HepG2 (cell line): ENCODE results near the gene BORCS5. TPM values are rescaled to one million over a fixed set of nuclear protein-coding genes. Genes with fewer than 3 reads are reported as not detected.

ENCODE experiments used
- ARID3A ChIP-seq: IDR thresholded peaks from 2 replicates; pipeline ENCODE4 v1.6.1; 2012; ENCODE audit warnings: low read depth, low read length, improper control_type of control experiment
- CENPX ChIP-seq: sonication (generic); formaldehyde crosslinking; IDR thresholded peaks from 2 replicates; pipeline ENCODE4 v1.9.0; 2021; ENCODE audit warnings: mild to moderate bottlenecking, missing genetic modification reagents, moderate library complexity
- DDIT3 ChIP-seq: sonication (generic); formaldehyde crosslinking; IDR thresholded peaks from 2 replicates; pipeline ENCODE4 v1.4.0; 2020; ENCODE audit warnings: mild to moderate bottlenecking, missing genetic modification reagents
- ERF ChIP-seq: IDR thresholded peaks from 2 replicates; pipeline ENCODE4 v1.6.1; 2018; ENCODE audit warnings: missing biosample characterization, missing genetic modification reagents
- FOXA3 ChIP-seq: IDR thresholded peaks from 2 replicates; pipeline ENCODE4 v1.6.1; 2016; ENCODE audit warnings: missing genetic modification reagents, missing compliant biosample characterization
- GABPB1 ChIP-seq: IDR thresholded peaks from 2 replicates; pipeline ENCODE4 v1.6.1; 2016; ENCODE audit warnings: mild to moderate bottlenecking, missing genetic modification reagents, moderate library complexity, missing compliant biosample characterization
- HINFP ChIP-seq: sonication (generic); formaldehyde crosslinking; IDR thresholded peaks from 2 replicates; pipeline ENCODE4 v1.4.0; 2020; ENCODE audit warnings: low read depth, mild to moderate bottlenecking, missing genetic modification reagents
- MBD4 ChIP-seq: IDR thresholded peaks from 2 replicates; pipeline ENCODE4 v1.6.1; 2012; ENCODE audit warnings: low read length, inconsistent platforms, borderline replicate concordance
- MXD1 ChIP-seq: sonication (generic); formaldehyde crosslinking; IDR thresholded peaks from 2 replicates; pipeline ENCODE4 v1.4.0; 2020; ENCODE audit warnings: mild to moderate bottlenecking, missing genetic modification reagents
- NR3C1 ChIP-seq: sonication (generic); formaldehyde crosslinking; IDR thresholded peaks from 2 replicates; pipeline ENCODE4 v1.4.0; 2020; ENCODE audit warnings: missing genetic modification reagents
- PRDM4 ChIP-seq: sonication (generic); formaldehyde crosslinking; IDR thresholded peaks from 2 replicates; pipeline ENCODE4 v1.9.0; 2021; ENCODE audit warnings: missing genetic modification reagents, borderline replicate concordance
- RAD21 ChIP-seq: fragments of 450-650 bp; formaldehyde crosslinking; IDR thresholded peaks from 2 replicates; pipeline ENCODE4 v1.5.0; 2020; ENCODE audit warnings: mild to moderate bottlenecking
- SALL1 ChIP-seq: sonication (generic); formaldehyde crosslinking; IDR thresholded peaks from 2 replicates; pipeline ENCODE4 v1.8.0; 2022; ENCODE audit warnings: mild to moderate bottlenecking, missing genetic modification reagents
- SIX1 ChIP-seq: sonication (generic); formaldehyde crosslinking; IDR thresholded peaks from 2 replicates; pipeline ENCODE4 v1.4.0; 2020; ENCODE audit warnings: missing genetic modification reagents, borderline replicate concordance
- SRSF4 ChIP-seq: fragments of 200-400 bp; formaldehyde crosslinking; IDR thresholded peaks from one replicate; pipeline ENCODE4 v1.6.1; 2018; ENCODE audit warnings: mild to moderate bottlenecking, low read depth, low read length, moderate library complexity; ENCODE audit not compliant: poor library complexity, severe bottlenecking
- STAT6 ChIP-seq: sonication (generic); formaldehyde crosslinking; IDR thresholded peaks from 2 replicates; pipeline ENCODE4 v1.4.0; 2020; ENCODE audit warnings: missing genetic modification reagents, mild to moderate bottlenecking, borderline replicate concordance
- TBP ChIP-seq: sonication (generic); formaldehyde crosslinking; IDR thresholded peaks from 2 replicates; pipeline ENCODE4 v1.5.0; 2020; ENCODE audit warnings: missing genetic modification reagents
- TOPORS ChIP-seq: sonication (generic); formaldehyde crosslinking; IDR thresholded peaks from 2 replicates; pipeline ENCODE4 v1.8.0; 2023; ENCODE audit warnings: mild to moderate bottlenecking, missing genetic modification reagents
- YEATS2 ChIP-seq: sonication (generic); formaldehyde crosslinking; IDR thresholded peaks from 2 replicates; pipeline ENCODE4 v1.4.0; 2020; ENCODE audit warnings: missing genetic modification reagents, borderline replicate concordance
- ZNF292 ChIP-seq: sonication (generic); formaldehyde crosslinking; IDR thresholded peaks from 2 replicates; pipeline ENCODE4 v1.8.1; 2022; ENCODE audit warnings: mild to moderate bottlenecking, low read depth, missing genetic modification reagents, borderline replicate concordance
- ZNF652 ChIP-seq: IDR thresholded peaks from 2 replicates; pipeline ENCODE4 v1.6.1; 2016; ENCODE audit warnings: low read depth, borderline replicate concordance
- polyA plus RNA-seq, 8 experiments: library from polyadenylated mRNA; depleted of rRNA in 3 of 8; stranded (reverse) in 7 of 8; unstranded in 1 of 8; fragments of >200 nt; fragmentation: Illumina TruSeq in 4 of 8; extraction: Trizol in 4 of 8; gene quantifications; 2 replicates each; pipeline versions ENCODE4 v1.2.1 to v1.2.3, GENCODE V29; 2011 to 2016; ENCODE audit warnings: low read depth in 4 of 8, missing spikeins in 1 of 8, mixed read lengths in 1 of 8; ENCODE audit not compliant: insufficient read depth in 1 of 8
- total RNA-seq, 5 experiments: library from RNA; depleted of rRNA; stranded (reverse); fragments of >200 nt; fragmentation: Illumina TruSeq; extraction: Trizol; gene quantifications; 2 replicates each; pipeline ENCODE4 v1.2.3, GENCODE V29; 2016; ENCODE audit warnings: low read depth in 1 of 5

BORCS5 gene
- total and polyA plus RNA-seq, 2 of the 13 experiments (the other 11 are each of a cell fraction or from before 2014, with no cell fraction given), result 3.9 to 4.7 TPM

- TF ChIP-seq DDIT3 (no peak), SALL1 (CRISPR knock-in tag) (peak; percentile 96), TOPORS (CRISPR knock-in tag) (no peak), ZNF652 (CRISPR knock-in tag) (peak; percentile 13; the same call in 1 of the 2 replicates), PRDM4 (CRISPR knock-in tag) (no peak), ERF (CRISPR knock-in tag) (peak; percentile 77), MXD1 (CRISPR knock-in tag) (no peak), ARID3A (peak; percentile 97), MBD4 (peak; percentile 72; the same call in 1 of the 2 replicates), FOXA3 (CRISPR knock-in tag) (peak; percentile 96), HINFP (CRISPR knock-in tag) (no peak), SIX1 (CRISPR knock-in tag) (peak; percentile 76; the same call in 1 of the 2 replicates), STAT6 (CRISPR knock-in tag) (no peak), CENPX (no peak), SRSF4 (no peak), RAD21 (CRISPR knock-in tag) (no peak), TBP (CRISPR knock-in tag) (no peak), ZNF292 (peak; percentile 51; the same call in 1 of the 2 replicates), NR3C1 (no peak), YEATS2 (CRISPR knock-in tag) (peak; percentile 61; the same call in 1 of the 2 replicates), GABPB1 (CRISPR knock-in tag) (peak; percentile 43; the same call in 1 of the 2 replicates)
These were observed 92.7 kb downstream of the BORCS5 start (continued) for GRCh38 chr12:12449533-12450025.
